Caco-2 (cell line): Measurements from ENCODE around the gene PARD3. TPM values are rescaled to one million over a fixed set of nuclear protein-coding genes. Genes with fewer than 3 reads are reported as not detected.

Source experiments
- BruUV-seq: library from RNA; stranded (reverse); fragments of 400-500 nt; replicated peaks from 2 replicates; lab custom pipeline; 2021; lab: Mats Ljungman, UMichigan
- CTCF ChIA-PET: fragments of 300-600 bp; sonication (Branson Sonifier 250); formaldehyde crosslinking; loops from one replicate; lab custom pipeline; 2022; ENCODE audit warnings: antibody characterized with exemption; lab: Charles Lee
- POLR2A ChIA-PET: fragments of 300-600 bp; sonication (Branson Sonifier 250); formaldehyde crosslinking; loops from one replicate; lab custom pipeline; 2022; ENCODE audit warnings: antibody characterized with exemption; lab: Charles Lee
- DNase-seq, 2 experiments: peaks; one replicate each; pipeline versions ENCODE4 v3.0.0 to v3.0.0-alpha.2; 2020 to 2022
- H3K27me3 ChIP-seq: replicated peaks from 2 replicates; pipeline ENCODE4 v1.6.0; 2011; ENCODE audit warnings: low read length; ENCODE audit not compliant: control insufficient read depth, insufficient read depth
- H3K36me3 ChIP-seq: 2 replicates; pipeline ENCODE4 v1.5.1; 2011; ENCODE audit warnings: low read length; ENCODE audit not compliant: control insufficient read depth, insufficient read depth
- H3K4me1 ChIP-seq: fragments of 250-450 bp; sonication (Bioruptor Pico); 2 replicates; pipeline ENCODE4 v1.5.1; 2020; ENCODE audit warnings: mild to moderate bottlenecking
- H3K4me3 ChIP-seq: 2 replicates; pipeline ENCODE4 v1.5.1; 2011; ENCODE audit warnings: low read depth, mild to moderate bottlenecking, control low read depth, low read length
- H3K9me3 ChIP-seq: fragments of 250-450 bp; sonication (Bioruptor Pico); 2 replicates; pipeline ENCODE4 v1.5.1; 2020; ENCODE audit warnings: mild to moderate bottlenecking, moderate library complexity
- H3K27ac Mint-ChIP-seq: one replicate; pipeline ENCODE4 v1.8.0; 2022; ENCODE audit warnings: mixed read lengths; ENCODE audit not compliant: unreplicated experiment
- H3K27me3 Mint-ChIP-seq: one replicate; pipeline ENCODE4 v1.8.0; 2022; ENCODE audit warnings: mixed read lengths; ENCODE audit not compliant: insufficient read depth, unreplicated experiment
- H3K36me3 Mint-ChIP-seq: one replicate; pipeline ENCODE4 v1.8.0; 2022; ENCODE audit warnings: mild to moderate bottlenecking, mixed read lengths; ENCODE audit not compliant: insufficient read depth, unreplicated experiment
- H3K4me1 Mint-ChIP-seq: one replicate; pipeline ENCODE4 v1.8.0; 2022; ENCODE audit warnings: low read depth, mixed read lengths; ENCODE audit not compliant: unreplicated experiment
- H3K4me3 Mint-ChIP-seq: one replicate; pipeline ENCODE4 v1.8.0; 2022; ENCODE audit warnings: mild to moderate bottlenecking, moderate library complexity, mixed read lengths; ENCODE audit not compliant: unreplicated experiment
- H3K9me3 Mint-ChIP-seq: one replicate; pipeline ENCODE4 v1.8.0; 2022; ENCODE audit warnings: mixed read lengths; ENCODE audit not compliant: unreplicated experiment
- intact Hi-C: fragments of 100-400 bp; cut with micrococcal nuclease; formaldehyde crosslinking; loops from one replicate; pipeline ENCODE4 v1.10.0; 2022; ENCODE audit not compliant: unreplicated experiment
- total RNA-seq: library from RNA; stranded (reverse); gene quantifications from 2 replicates; pipeline ENCODE4 v1.2.3, GENCODE V29; 2022
- TF ChIP-seq, protein P1 (sequence below), 2 experiments: fragments of 200-600 bp in 1 of 2; IDR thresholded peaks; 1 replicate in 1 of 2; 2 replicates in 1 of 2; pipeline versions ENCODE4 v1.5.1 to v1.8.0; 2011 to 2022; ENCODE audit warnings: antibody characterized with exemption in 1 of 2, control low read depth in 1 of 2, inconsistent platforms in 1 of 2, low read depth in 1 of 2, low read length in 1 of 2, mild to moderate bottlenecking in 1 of 2, moderate library complexity in 1 of 2; ENCODE audit not compliant: insufficient read depth in 1 of 2, severe bottlenecking in 1 of 2, unreplicated experiment in 1 of 2

Gene PARD3
- total RNA-seq, 1 experiment from 2014 or later = 80.7 TPM

DNA sequence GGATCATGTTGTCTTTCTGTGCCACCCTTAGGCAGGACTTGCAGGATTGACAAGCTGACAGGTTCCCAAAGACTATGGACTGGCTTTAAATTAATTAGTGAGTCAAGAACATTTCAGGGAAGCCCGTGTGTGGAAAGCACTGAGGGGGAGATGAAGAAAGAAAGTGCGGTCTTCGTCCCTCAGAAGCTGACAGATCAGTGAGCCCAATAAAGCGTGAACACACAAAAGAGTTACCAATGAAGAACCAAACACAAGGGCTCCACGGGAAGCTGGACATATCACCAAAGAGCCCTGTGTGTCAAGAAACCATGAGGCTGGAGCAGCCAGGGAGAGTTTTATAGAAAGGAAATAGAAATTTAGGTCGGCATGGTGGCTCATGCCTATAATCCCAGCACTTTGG is 725.8 kb downstream of the PARD3 start:
- Histone ChIP-seq H3K36me3 (no peaks in the 10 kb centered on the region), H3K4me1 (no peaks in the 10 kb centered on the region), H3K4me3 (no peak overlapping the region), H3K9me3 (peaks cover 10% of the 10 kb centered on the region), H3K27me3 (no peaks in the 10 kb centered on the region)
- no peak for DNase-seq
- POLR2A ChIA-PET = no interaction called here
- CTCF ChIA-PET = no interaction called here
- Mint-ChIP-seq H3K36me3 (peaks cover 4% of the 10 kb centered on the region), H3K27ac (no peak overlapping the region), H3K4me3 (no peak overlapping the region), H3K9me3 (peaks cover 21% of the 10 kb centered on the region), H3K4me1 (no peaks in the 10 kb centered on the region), H3K27me3 (no peaks in the 10 kb centered on the region)
- BruUV-seq = no TSS peak
- intact Hi-C loops = no loop called here
- TF ChIP-seq, protein P1, sequence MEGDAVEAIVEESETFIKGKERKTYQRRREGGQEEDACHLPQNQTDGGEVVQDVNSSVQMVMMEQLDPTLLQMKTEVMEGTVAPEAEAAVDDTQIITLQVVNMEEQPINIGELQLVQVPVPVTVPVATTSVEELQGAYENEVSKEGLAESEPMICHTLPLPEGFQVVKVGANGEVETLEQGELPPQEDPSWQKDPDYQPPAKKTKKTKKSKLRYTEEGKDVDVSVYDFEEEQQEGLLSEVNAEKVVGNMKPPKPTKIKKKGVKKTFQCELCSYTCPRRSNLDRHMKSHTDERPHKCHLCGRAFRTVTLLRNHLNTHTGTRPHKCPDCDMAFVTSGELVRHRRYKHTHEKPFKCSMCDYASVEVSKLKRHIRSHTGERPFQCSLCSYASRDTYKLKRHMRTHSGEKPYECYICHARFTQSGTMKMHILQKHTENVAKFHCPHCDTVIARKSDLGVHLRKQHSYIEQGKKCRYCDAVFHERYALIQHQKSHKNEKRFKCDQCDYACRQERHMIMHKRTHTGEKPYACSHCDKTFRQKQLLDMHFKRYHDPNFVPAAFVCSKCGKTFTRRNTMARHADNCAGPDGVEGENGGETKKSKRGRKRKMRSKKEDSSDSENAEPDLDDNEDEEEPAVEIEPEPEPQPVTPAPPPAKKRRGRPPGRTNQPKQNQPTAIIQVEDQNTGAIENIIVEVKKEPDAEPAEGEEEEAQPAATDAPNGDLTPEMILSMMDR (IDR thresholded peaks at IDR 0.05; ENCODE audit: insufficient read depth in 1 of 2, low read depth in 1 of 2, low read length in 1 of 2, severe bottlenecking in 1 of 2, unreplicated experiment in 1 of 2) = no peak

- H3K27ac Mint-ChIP-seq = no peak overlapping the region
- CTCF ChIA-PET = no interaction called here
These were observed 726.8 kb downstream of the PARD3 start for GRCh38 chr10:34088208-34088794.

GRCh38 chr10:34087095-34087418 is 728.0 kb downstream of the PARD3 start:
- H3K4me1 Mint-ChIP-seq = no peaks in the 10 kb centered on the region
- H3K36me3 Mint-ChIP-seq = peaks cover 4% of the 10 kb centered on the region

More at GRCh38 chr10:34088208-34088794, 726.8 kb downstream of the PARD3 start:
- H3K36me3 Mint-ChIP-seq = peaks cover 4% of the 10 kb centered on the region
- no peaks in the 10 kb centered on the region for H3K4me1 ChIP-seq
- TF ChIP-seq, protein P1 (IDR thresholded peaks at IDR 0.05; ENCODE audit: insufficient read depth in 1 of 2, low read depth in 1 of 2, low read length in 1 of 2, severe bottlenecking in 1 of 2, unreplicated experiment in 1 of 2) = no peak
- H3K9me3 Mint-ChIP-seq = peaks cover 31% of the 10 kb centered on the region
- no peaks in the 10 kb centered on the region for H3K27me3 Mint-ChIP-seq
- H3K27me3 ChIP-seq = no peaks in the 10 kb centered on the region
- H3K36me3 ChIP-seq = no peaks in the 10 kb centered on the region
- no peak overlapping the region for H3K4me3 ChIP-seq
- intact Hi-C loops = no loop called here
- no peak for DNase-seq
- POLR2A ChIA-PET = no interaction called here
- peaks cover 20% of the 10 kb centered on the region for H3K9me3 ChIP-seq
- H3K4me3 Mint-ChIP-seq = no peak overlapping the region
- no TSS peak for BruUV-seq
- H3K4me1 Mint-ChIP-seq = no peaks in the 10 kb centered on the region

More at GRCh38 chr10:34087095-34087418, 728.0 kb downstream of the PARD3 start:
- Mint-ChIP-seq H3K9me3 (peaks cover 32% of the 10 kb centered on the region), H3K4me3 (no peak overlapping the region), H3K27ac (no peak overlapping the region), H3K27me3 (no peaks in the 10 kb centered on the region)
- no TSS peak for BruUV-seq
- CTCF ChIA-PET = no interaction called here
- H3K9me3 ChIP-seq = peaks cover 29% of the 10 kb centered on the region
- TF ChIP-seq, protein P1 (IDR thresholded peaks at IDR 0.05; ENCODE audit: insufficient read depth in 1 of 2, low read depth in 1 of 2, low read length in 1 of 2, severe bottlenecking in 1 of 2, unreplicated experiment in 1 of 2) = no peak
- intact Hi-C loops = no loop called here
- no peak overlapping the region for H3K4me3 ChIP-seq
- no peak for DNase-seq
- H3K4me1 ChIP-seq = no peaks in the 10 kb centered on the region
- H3K27me3 ChIP-seq = no peaks in the 10 kb centered on the region
- no peaks in the 10 kb centered on the region for H3K36me3 ChIP-seq
- POLR2A ChIA-PET = no interaction called here
